Neural cell (in vitro differentiated cells): ENCODE results near the gene KCNE3. TPM values are rescaled to one million over a fixed set of nuclear protein-coding genes. Genes with fewer than 3 reads are reported as not detected.

ENCODE experiments used
- H2AFZ ChIP-seq: fragments of 200-600, 300-800 bp; sonication (generic), shearing (Covaris generic); 2 replicates; pipeline ENCODE4 v1.6.0; 2014; ENCODE audit warnings: low read depth, mild to moderate bottlenecking, antibody characterized with exemption, low read length, moderate library complexity
- H3F3A ChIP-seq: fragments of 200-600 bp; shearing (Covaris generic); 2 replicates; pipeline ENCODE4 v1.6.1; 2016; ENCODE audit warnings: mild to moderate bottlenecking, moderate library complexity, mixed read lengths, antibody characterized with exemption, low read length; ENCODE audit not compliant: insufficient read depth, poor library complexity, severe bottlenecking
- H3K27ac ChIP-seq: fragments of 200-600, 300-800 bp; sonication (generic), shearing (Covaris generic); 2 replicates; pipeline ENCODE4 v1.5.1; 2014; ENCODE audit warnings: mild to moderate bottlenecking, low read length, moderate library complexity
- H3K27me3 ChIP-seq: fragments of 300-800, 200-600 bp; sonication (generic), shearing (Covaris generic); 2 replicates; pipeline ENCODE4 v1.6.0; 2014; ENCODE audit warnings: mild to moderate bottlenecking, low read depth, low read length, moderate library complexity; ENCODE audit not compliant: insufficient read depth
- H3K36me3 ChIP-seq: fragments of 300-800, 200-600 bp; sonication (generic), shearing (Covaris generic); 2 replicates; pipeline ENCODE4 v1.5.1; 2014; ENCODE audit warnings: mild to moderate bottlenecking, antibody characterized with exemption, low read length, moderate library complexity; ENCODE audit not compliant: insufficient read depth
- H3K4me2 ChIP-seq: fragments of 300-800, 200-600 bp; sonication (generic), shearing (Covaris generic); 2 replicates; pipeline ENCODE4 v1.6.0; 2014; ENCODE audit warnings: mild to moderate bottlenecking, low read length
- H3K4me3 ChIP-seq: fragments of 300-800, 200-600 bp; sonication (generic), shearing (Covaris generic); 2 replicates; pipeline ENCODE4 v1.5.1; 2014; ENCODE audit warnings: mild to moderate bottlenecking, low read length, moderate library complexity
- H3K79me2 ChIP-seq: fragments of 200-600 bp; shearing (Covaris generic); replicated peaks from 2 replicates; pipeline ENCODE4 v1.6.0; 2014; ENCODE audit warnings: mild to moderate bottlenecking, low read length, moderate library complexity; ENCODE audit not compliant: insufficient read depth
- H3K9ac ChIP-seq: fragments of 300-800, 200-600 bp; sonication (generic), shearing (Covaris generic); 2 replicates; pipeline ENCODE4 v1.6.1; 2016; ENCODE audit warnings: mild to moderate bottlenecking, low read length, mixed read lengths
- H3K9me2 ChIP-seq: fragments of 200-600 bp; shearing (Covaris generic); 2 replicates; pipeline ENCODE4 v1.6.1; 2016; ENCODE audit warnings: mild to moderate bottlenecking, low read length, mixed read lengths; ENCODE audit not compliant: insufficient read depth
- H3K9me3 ChIP-seq: fragments of 200-600, 300-800 bp; sonication (generic), shearing (Covaris generic); 2 replicates; pipeline ENCODE4 v1.6.1; 2016; ENCODE audit warnings: mild to moderate bottlenecking, mixed run types, low read length, moderate library complexity, mixed read lengths
- H4K20me1 ChIP-seq: fragments of 200-600 bp; shearing (Covaris generic); 2 replicates; pipeline ENCODE4 v1.6.1; 2016; ENCODE audit warnings: mild to moderate bottlenecking, mixed run types; ENCODE audit not compliant: insufficient read depth
- CTCF ChIP-seq: fragments of 450-650 bp; IDR thresholded peaks from 2 replicates; pipeline ENCODE4 v1.5.1; 2014; ENCODE audit warnings: antibody characterized with exemption, mild to moderate bottlenecking, moderate library complexity; ENCODE audit not compliant: poor library complexity, severe bottlenecking
- EP300 ChIP-seq: fragments of 450-650 bp; conservative IDR thresholded peaks from 2 replicates; pipeline ENCODE4 v1.6.1; 2014; ENCODE audit warnings: antibody characterized with exemption, mild to moderate bottlenecking, moderate library complexity; ENCODE audit not compliant: poor library complexity, severe bottlenecking
- EZH2 ChIP-seq: fragments of 200-600, 300-800 bp; shearing (Covaris generic), sonication (generic); IDR thresholded peaks from 2 replicates; pipeline ENCODE4 v1.6.1; 2014; ENCODE audit warnings: antibody characterized with exemption, low read length, borderline replicate concordance, mild to moderate bottlenecking; ENCODE audit not compliant: insufficient read depth, poor library complexity, severe bottlenecking
- MXI1 ChIP-seq: fragments of 450-650 bp; conservative IDR thresholded peaks from 2 replicates; pipeline ENCODE4 v1.6.1; 2014; ENCODE audit warnings: antibody characterized with exemption, mild to moderate bottlenecking; ENCODE audit not compliant: poor library complexity, severe bottlenecking
- POLR2AphosphoS5 ChIP-seq: IDR thresholded peaks from 2 replicates; pipeline ENCODE4 v1.6.1; 2012
- RAD21 ChIP-seq: fragments of 450-650 bp; conservative IDR thresholded peaks from 2 replicates; pipeline ENCODE4 v1.6.1; 2014; ENCODE audit warnings: antibody characterized with exemption, mild to moderate bottlenecking, moderate library complexity
- REST ChIP-seq: IDR thresholded peaks from 2 replicates; pipeline ENCODE4 v1.6.1; 2012; ENCODE audit warnings: borderline replicate concordance
- SMC3 ChIP-seq: fragments of 450-650 bp; conservative IDR thresholded peaks from 2 replicates; pipeline ENCODE4 v1.6.1; 2014; ENCODE audit warnings: antibody characterized with exemption, mild to moderate bottlenecking, moderate library complexity; ENCODE audit not compliant: poor library complexity
- TAF1 ChIP-seq: IDR thresholded peaks from 2 replicates; pipeline ENCODE4 v1.6.1; 2012; ENCODE audit warnings: low read depth
- polyA plus RNA-seq: library from polyadenylated mRNA; depleted of rRNA; stranded (reverse); fragments of >200 nt; gene quantifications from 2 replicates; pipeline ENCODE4 v1.2.3, GENCODE V29; 2014

Gene KCNE3
- polyA plus RNA-seq, 1 donor from 2014 or later = not detected

GRCh38 chr11:74485868-74486267 lies 18.5 kb upstream of the KCNE3 start:
- H3K27me3 ChIP-seq = no peaks in the 10 kb centered on the region
- no peak overlapping the region for H2AFZ ChIP-seq
- no peak overlapping the region for H3K27ac ChIP-seq
- H3K9ac ChIP-seq = no peak overlapping the region
- no peaks in the 10 kb centered on the region for H3K9me3 ChIP-seq
- no peaks in the 10 kb centered on the region for H3F3A ChIP-seq
- no peaks in the 10 kb centered on the region for H4K20me1 ChIP-seq
- no peak overlapping the region for H3K4me3 ChIP-seq
- no peaks in the 10 kb centered on the region for H3K36me3 ChIP-seq
- H3K4me2 ChIP-seq = no peak overlapping the region
- no peak for TF ChIP-seq POLR2AphosphoS5
- TF ChIP-seq TAF1 = no peak
- TF ChIP-seq EZH2 = no peak
- TF ChIP-seq SMC3 = no peak
- no peaks in the 10 kb centered on the region for H3K79me2 ChIP-seq
- H3K9me2 ChIP-seq = no peaks in the 10 kb centered on the region

- H3K9ac ChIP-seq = no peak overlapping the region
- TF ChIP-seq EZH2 (no peak), REST (no peak), SMC3 (no peak), TAF1 (no peak), RAD21 (no peak), EP300 (no peak), CTCF (no peak), POLR2AphosphoS5 (no peak), MXI1 (no peak)
- H3K27ac ChIP-seq = no peak overlapping the region
- no peaks in the 10 kb centered on the region for H3K36me3 ChIP-seq
- no peak overlapping the region for H3K4me2 ChIP-seq
- H3K4me3 ChIP-seq = no peak overlapping the region
- H3K79me2 ChIP-seq = no peaks in the 10 kb centered on the region
- H3K27me3 ChIP-seq = no peaks in the 10 kb centered on the region
- no peaks in the 10 kb centered on the region for H3K9me2 ChIP-seq
- no peaks in the 10 kb centered on the region for H3K9me3 ChIP-seq
- H4K20me1 ChIP-seq = no peaks in the 10 kb centered on the region
- no peaks in the 10 kb centered on the region for H3F3A ChIP-seq
- H2AFZ ChIP-seq = no peak overlapping the region
Observed at GRCh38 chr11:74480688-74481417, 13.5 kb upstream of the KCNE3 start.
